CD4-positive, alpha-beta T cell treated with Interleukin-4 for 1 hour (primary cell): ENCODE measurements around the gene ERG.
A peak's percentile ranks its signal among the peaks of the same experiment; 100 is the strongest.

Experiments
- DNase-seq, 2 donors: peaks; one replicate each; pipeline ENCODE4 v3.0.0-alpha.2; 2020 to 2022

ERG gene

GRCh38 chr21:38388203-38388602, 110.1 kb downstream of the ERG start:
- DNase-seq = no peak

GRCh38 chr21:38386967-38387366, 111.3 kb downstream of the ERG start:
- no peak for DNase-seq

- no peak for DNase-seq
These were observed 112.7 kb downstream of the ERG start for GRCh38 chr21:38385427-38386175.

- DNase-seq = no peak
These were observed 113.4 kb downstream of the ERG start for GRCh38 chr21:38384675-38385426.

GRCh38 chr21:38384238-38384560, 114.1 kb downstream of the ERG start:
- no peak for DNase-seq

- DNase-seq = no peak
These were observed 114.7 kb downstream of the ERG start for GRCh38 chr21:38383411-38384237.

GRCh38 chr21:38380481-38381137, 117.7 kb downstream of the ERG start:
- no peak for DNase-seq

- DNase-seq = no peak
These were observed 119.1 kb downstream of the ERG start for GRCh38 chr21:38379147-38379546.

- DNase-seq = no peak
These were observed 120.8 kb downstream of the ERG start for GRCh38 chr21:38377165-38378088.

GRCh38 chr21:38376693-38377092, 121.6 kb downstream of the ERG start:
- DNase-seq = no peak

- peak; percentile 2 to 38 for DNase-seq
These were observed 122.0 kb downstream of the ERG start for GRCh38 chr21:38376235-38376634.

- DNase-seq = no peak
These were observed 130.6 kb downstream of the ERG start for GRCh38 chr21:38367646-38368045.

GRCh38 chr21:38365521-38365920, 132.8 kb downstream of the ERG start:
- no peak for DNase-seq

- no peak for DNase-seq
These were observed 134.6 kb downstream of the ERG start for GRCh38 chr21:38363693-38364092.

- DNase-seq = no peak
These were observed 137.0 kb downstream of the ERG start for GRCh38 chr21:38361324-38361723.

- DNase-seq = no peak
These were observed 138.4 kb downstream of the ERG start for GRCh38 chr21:38359835-38360234.

GRCh38 chr21:38359090-38359489, 139.2 kb downstream of the ERG start:
- no peak for DNase-seq

GRCh38 chr21:38358666-38359065, 139.6 kb downstream of the ERG start:
- DNase-seq = no peak

- no peak for DNase-seq
These were observed 140.2 kb downstream of the ERG start for GRCh38 chr21:38358098-38358497.

- no peak for DNase-seq
These were observed 141.2 kb downstream of the ERG start for GRCh38 chr21:38356883-38357625.
